Caco-2 (cell line): ENCODE measurements around the gene PSMB8. TPM values are rescaled to one million over a fixed set of nuclear protein-coding genes. Genes with fewer than 3 reads are reported as not detected.

ENCODE experiments used
- BruUV-seq: library from RNA; stranded (reverse); fragments of 400-500 nt; replicated peaks from 2 replicates; lab custom pipeline; 2021; lab: Mats Ljungman, UMichigan
- CTCF ChIA-PET: fragments of 300-600 bp; sonication (Branson Sonifier 250); formaldehyde crosslinking; loops from one replicate; lab custom pipeline; 2022; ENCODE audit warnings: antibody characterized with exemption; lab: Charles Lee
- POLR2A ChIA-PET: fragments of 300-600 bp; sonication (Branson Sonifier 250); formaldehyde crosslinking; loops from one replicate; lab custom pipeline; 2022; ENCODE audit warnings: antibody characterized with exemption; lab: Charles Lee
- DNase-seq, 2 experiments: peaks; one replicate each; pipeline versions ENCODE4 v3.0.0 to v3.0.0-alpha.2; 2020 to 2022
- H3K27me3 ChIP-seq: replicated peaks from 2 replicates; pipeline ENCODE4 v1.6.0; 2011; ENCODE audit warnings: low read length; ENCODE audit not compliant: control insufficient read depth, insufficient read depth
- H3K36me3 ChIP-seq: 2 replicates; pipeline ENCODE4 v1.5.1; 2011; ENCODE audit warnings: low read length; ENCODE audit not compliant: control insufficient read depth, insufficient read depth
- H3K4me1 ChIP-seq: fragments of 250-450 bp; sonication (Bioruptor Pico); 2 replicates; pipeline ENCODE4 v1.5.1; 2020; ENCODE audit warnings: mild to moderate bottlenecking
- H3K4me3 ChIP-seq: 2 replicates; pipeline ENCODE4 v1.5.1; 2011; ENCODE audit warnings: low read depth, mild to moderate bottlenecking, control low read depth, low read length
- H3K9me3 ChIP-seq: fragments of 250-450 bp; sonication (Bioruptor Pico); 2 replicates; pipeline ENCODE4 v1.5.1; 2020; ENCODE audit warnings: mild to moderate bottlenecking, moderate library complexity
- H3K27ac Mint-ChIP-seq: one replicate; pipeline ENCODE4 v1.8.0; 2022; ENCODE audit warnings: mixed read lengths; ENCODE audit not compliant: unreplicated experiment
- H3K27me3 Mint-ChIP-seq: one replicate; pipeline ENCODE4 v1.8.0; 2022; ENCODE audit warnings: mixed read lengths; ENCODE audit not compliant: insufficient read depth, unreplicated experiment
- H3K36me3 Mint-ChIP-seq: one replicate; pipeline ENCODE4 v1.8.0; 2022; ENCODE audit warnings: mild to moderate bottlenecking, mixed read lengths; ENCODE audit not compliant: insufficient read depth, unreplicated experiment
- H3K4me1 Mint-ChIP-seq: one replicate; pipeline ENCODE4 v1.8.0; 2022; ENCODE audit warnings: low read depth, mixed read lengths; ENCODE audit not compliant: unreplicated experiment
- H3K4me3 Mint-ChIP-seq: one replicate; pipeline ENCODE4 v1.8.0; 2022; ENCODE audit warnings: mild to moderate bottlenecking, moderate library complexity, mixed read lengths; ENCODE audit not compliant: unreplicated experiment
- H3K9me3 Mint-ChIP-seq: one replicate; pipeline ENCODE4 v1.8.0; 2022; ENCODE audit warnings: mixed read lengths; ENCODE audit not compliant: unreplicated experiment
- CTCF ChIP-seq, 2 experiments: fragments of 200-600 bp in 1 of 2; IDR thresholded peaks; 1 replicate in 1 of 2; 2 replicates in 1 of 2; pipeline versions ENCODE4 v1.5.1 to v1.8.0; 2011 to 2022; ENCODE audit warnings: antibody characterized with exemption in 1 of 2, control low read depth in 1 of 2, inconsistent platforms in 1 of 2, low read depth in 1 of 2, low read length in 1 of 2, mild to moderate bottlenecking in 1 of 2, moderate library complexity in 1 of 2; ENCODE audit not compliant: insufficient read depth in 1 of 2, severe bottlenecking in 1 of 2, unreplicated experiment in 1 of 2
- intact Hi-C: fragments of 100-400 bp; cut with micrococcal nuclease; formaldehyde crosslinking; loops from one replicate; pipeline ENCODE4 v1.10.0; 2022; ENCODE audit not compliant: unreplicated experiment
- total RNA-seq: library from RNA; stranded (reverse); gene quantifications from 2 replicates; pipeline ENCODE4 v1.2.3, GENCODE V29; 2022

The PSMB8 gene
- total RNA-seq, 1 experiment from 2014 or later = 3.7 TPM

GRCh38 chr6:32803416-32803815 is 40.4 kb downstream of the PSMB8 start:
- Histone ChIP-seq H3K4me1 (no peaks in the 10 kb centered on the region), H3K4me3 (no peak overlapping the region), H3K36me3 (no peaks in the 10 kb centered on the region), H3K27me3 (no peaks in the 10 kb centered on the region), H3K9me3 (0 out of 2 replicates have a peak, but pooled peaks cover 3% of the 10 kb centered on the region)
- no peak overlapping the region for H3K27ac Mint-ChIP-seq
- no peaks in the 10 kb centered on the region for H3K36me3 Mint-ChIP-seq
- BruUV-seq = no TSS peak
- CTCF ChIA-PET = no interaction called here
- intact Hi-C loops = no loop called here
- no peaks in the 10 kb centered on the region for H3K4me1 Mint-ChIP-seq
- H3K9me3 Mint-ChIP-seq = no peaks in the 10 kb centered on the region
- DNase-seq = no peak
- no peak overlapping the region for H3K4me3 Mint-ChIP-seq
- no peak for TF ChIP-seq CTCF (IDR thresholded peaks at IDR 0.05; ENCODE audit: insufficient read depth in 1 of 2, low read depth in 1 of 2, low read length in 1 of 2, severe bottlenecking in 1 of 2, unreplicated experiment in 1 of 2)
- POLR2A ChIA-PET = no interaction called here
- H3K27me3 Mint-ChIP-seq = peaks cover 24% of the 10 kb centered on the region

- POLR2A ChIA-PET = no interaction called here
- Mint-ChIP-seq H3K4me1 (no peaks in the 10 kb centered on the region), H3K9me3 (no peaks in the 10 kb centered on the region), H3K27ac (no peak overlapping the region), H3K36me3 (no peaks in the 10 kb centered on the region), H3K27me3 (peaks cover 28% of the 10 kb centered on the region), H3K4me3 (no peak overlapping the region)
- CTCF ChIA-PET = interaction anchor here (1.0 kb wide), 1 partner anchor 69 kb away, joined by 3 read pairs; no protein-coding TSS in a partner anchor
- no TSS peak for BruUV-seq
- DNase-seq = no peak
- Histone ChIP-seq H3K27me3 (no peaks in the 10 kb centered on the region), H3K4me3 (no peak overlapping the region), H3K4me1 (no peaks in the 10 kb centered on the region), H3K9me3 (0 out of 2 replicates have a peak, but pooled peaks cover 3% of the 10 kb centered on the region), H3K36me3 (no peaks in the 10 kb centered on the region)
- intact Hi-C loops = loop anchor here (10.0 kb wide), 1 partner anchor 555 kb away; no protein-coding TSS in a partner anchor
- TF ChIP-seq CTCF (IDR thresholded peaks at IDR 0.05; ENCODE audit: insufficient read depth in 1 of 2, low read depth in 1 of 2, low read length in 1 of 2, severe bottlenecking in 1 of 2, unreplicated experiment in 1 of 2) = no peak
Measured at GRCh38 chr6:32799740-32800139, 44.1 kb downstream of the PSMB8 start.

- no peaks in the 10 kb centered on the region for H3K9me3 Mint-ChIP-seq
- BruUV-seq = no TSS peak
- no peak for TF ChIP-seq CTCF (IDR thresholded peaks at IDR 0.05; ENCODE audit: insufficient read depth in 1 of 2, low read depth in 1 of 2, low read length in 1 of 2, severe bottlenecking in 1 of 2, unreplicated experiment in 1 of 2)
- ChIA-PET CTCF (interaction anchor here (1.0 kb wide), 1 partner anchor 69 kb away, joined by 3 read pairs; no protein-coding TSS in a partner anchor), POLR2A (no interaction called here)
- Histone ChIP-seq H3K4me3 (no peak overlapping the region), H3K4me1 (no peaks in the 10 kb centered on the region), H3K9me3 (0 out of 2 replicates have a peak, but pooled peaks cover 3% of the 10 kb centered on the region), H3K36me3 (no peaks in the 10 kb centered on the region), H3K27me3 (no peaks in the 10 kb centered on the region)
- peaks cover 25% of the 10 kb centered on the region for H3K27me3 Mint-ChIP-seq
- H3K4me3 Mint-ChIP-seq = no peak overlapping the region
- intact Hi-C loops = loop anchor here (10.0 kb wide), 1 partner anchor 554 kb away; no protein-coding TSS in a partner anchor
- no peak for DNase-seq
- H3K27ac Mint-ChIP-seq = no peak overlapping the region
- no peaks in the 10 kb centered on the region for H3K4me1 Mint-ChIP-seq
- no peaks in the 10 kb centered on the region for H3K36me3 Mint-ChIP-seq
Measured at GRCh38 chr6:32799168-32799567, 44.7 kb downstream of the PSMB8 start.
